Heart left ventricle (tissue), 16 donors: ENCODE measurements around the gene ZBTB12. TPM values are rescaled to one million over a fixed set of nuclear protein-coding genes. Genes with fewer than 3 reads are reported as not detected.
A peak's percentile ranks its signal among the peaks of the same experiment; 100 is the strongest.

Source experiments
- ATAC-seq, 4 donors: fragments of 200-7000 bp; cut with Tn5 transposase; one replicate each; pipeline ENCODE4 v1.9.1; 2020 to 2022; ENCODE audit warnings: moderate library complexity in 4 of 4, mild to moderate bottlenecking in 3 of 4, moderate number of reproducible peaks in 1 of 4
- DNase-seq, 5 donors: peaks; one replicate each; pipeline ENCODE4 v3.0.0-alpha.2; 2020
- H3K27ac ChIP-seq, 12 donors: fragments of 200-600 bp; sonication (generic) in 4 of 12; one replicate each; pipeline versions ENCODE4 v1.5.0 to v1.8.0; 2016 to 2022; ENCODE audit warnings: mild to moderate bottlenecking in 2 of 12
- H3K27me3 ChIP-seq, 9 donors: fragments of 200-600 bp; sonication (generic) in 2 of 9; one replicate each; pipeline versions ENCODE4 v1.5.1 to v1.8.0; 2016 to 2022; ENCODE audit warnings: mild to moderate bottlenecking in 3 of 9
- H3K36me3 ChIP-seq, 9 donors: fragments of 200-600 bp; sonication (generic) in 2 of 9; one replicate each; pipeline versions ENCODE4 v1.5.0 to v1.8.0; 2018 to 2022; ENCODE audit warnings: mild to moderate bottlenecking in 2 of 9
- H3K4me1 ChIP-seq, 12 donors: fragments of 200-600 bp; sonication (generic) in 4 of 12; one replicate each; pipeline versions ENCODE4 v1.5.0 to v1.8.0; 2016 to 2022; ENCODE audit warnings: mild to moderate bottlenecking in 3 of 12
- H3K4me3 ChIP-seq, 12 donors: fragments of 200-600 bp; sonication (generic) in 4 of 12; one replicate each; pipeline versions ENCODE4 v1.5.0 to v1.8.0; 2017 to 2022; ENCODE audit warnings: mild to moderate bottlenecking in 9 of 12, moderate library complexity in 4 of 12
- H3K9me3 ChIP-seq, 12 donors: fragments of 200-600 bp; sonication (generic) in 4 of 12; one replicate each; pipeline versions ENCODE4 v1.5.0 to v1.8.0; 2016 to 2022; ENCODE audit warnings: mild to moderate bottlenecking in 1 of 12
- POLR2A ChIP-seq, 2 donors: fragments of 450-650 bp; IDR thresholded peaks; one replicate each; pipeline ENCODE4 v1.6.1; 2017; ENCODE audit warnings: antibody characterized with exemption in 2 of 2, mild to moderate bottlenecking in 2 of 2, moderate library complexity in 2 of 2
- WGBS, 4 donors: extraction: QIAGEN DNeasy Blood & Tissue Kit in 2 of 4; methylation state at CpG; one replicate each; pipeline versions ENCODE4 v1.1.5 to v1.1.7; 2013 to 2018; 5-methylcytosine and 5-hydroxymethylcytosine counted together
- intact Hi-C, 10 donors: fragments of 100-400 bp; cut with DNase I; formaldehyde crosslinking; loops; one replicate each; pipeline versions ENCODE4 v1.11.1 to v1.14.2; 2022
- polyA plus RNA-seq, 2 donors: library from polyadenylated mRNA; stranded (reverse); fragments of 200-250 nt; gene quantifications; one replicate each; pipeline ENCODE4 v1.2.3, GENCODE V29; 2013
- total RNA-seq, 9 donors: library from RNA; depleted of rRNA in 2 of 9; stranded (reverse); fragments of >200 nt in 2 of 9; fragmentation: NEBNext Ultra II Directional in 3 of 9; extraction: Animal tissue kit (Norgen Biotek cat#: 25700) in 3 of 9; gene quantifications; one replicate each; pipeline versions ENCODE4 v1.1.0 to v1.2.4, GENCODE V29; 2016 to 2023
- TF ChIP-seq, protein P1 (sequence below), 12 donors: fragments of 200-600 bp; sonication (generic) in 4 of 12; IDR thresholded peaks; one replicate each; pipeline versions ENCODE4 v1.5.0 to v1.8.0; 2018 to 2022; ENCODE audit warnings: antibody characterized with exemption in 12 of 12, mild to moderate bottlenecking in 5 of 12
- donor health status: ischemic (EF 13 %, LVEDD 7.1; RV severe dilation, severe dysfunction).
- donor health status: healthy with polysubstance abuse.
- donor health status: DM: no; HTN: yes; CAD: no.
- donor health status: DM: no; HTN: no; CAD: no.
- donor health status: ischemic (EF 25% LVEDD 6.9; RV normal size, moderate dysfunction).
- donor health status: ischemic (EF 25% LVEDD 5.7; RV mildly dilated, moderate dysfunction).
- donor health status: healthy.
- donor health status: DM: yes; HTN: yes; CAD: no.
- donor health status: ischemic (EF 35%, LVEDD 5.7; RV mildly dilated, moderate dysfunction).
- donor health status: nonischemic (EF 11% LVEDD 7.7; RV severe dilation, severe dysfunction).
- donor health status: DM: yes; HTN: yes; CAD: no.
- donor health status: PGD.
- donor health status: ischemic (EF 29% LVEDD 5.4; RV normal size, mild dysfunction).
- donor health status: nonischemic (EF 23%, LVEDD 6.1; RV moderate dilation, normal function).

Gene ZBTB12
- total and polyA plus RNA-seq, 11 donors = 0.99 to 4.3 (median 2.3) TPM

DNA sequence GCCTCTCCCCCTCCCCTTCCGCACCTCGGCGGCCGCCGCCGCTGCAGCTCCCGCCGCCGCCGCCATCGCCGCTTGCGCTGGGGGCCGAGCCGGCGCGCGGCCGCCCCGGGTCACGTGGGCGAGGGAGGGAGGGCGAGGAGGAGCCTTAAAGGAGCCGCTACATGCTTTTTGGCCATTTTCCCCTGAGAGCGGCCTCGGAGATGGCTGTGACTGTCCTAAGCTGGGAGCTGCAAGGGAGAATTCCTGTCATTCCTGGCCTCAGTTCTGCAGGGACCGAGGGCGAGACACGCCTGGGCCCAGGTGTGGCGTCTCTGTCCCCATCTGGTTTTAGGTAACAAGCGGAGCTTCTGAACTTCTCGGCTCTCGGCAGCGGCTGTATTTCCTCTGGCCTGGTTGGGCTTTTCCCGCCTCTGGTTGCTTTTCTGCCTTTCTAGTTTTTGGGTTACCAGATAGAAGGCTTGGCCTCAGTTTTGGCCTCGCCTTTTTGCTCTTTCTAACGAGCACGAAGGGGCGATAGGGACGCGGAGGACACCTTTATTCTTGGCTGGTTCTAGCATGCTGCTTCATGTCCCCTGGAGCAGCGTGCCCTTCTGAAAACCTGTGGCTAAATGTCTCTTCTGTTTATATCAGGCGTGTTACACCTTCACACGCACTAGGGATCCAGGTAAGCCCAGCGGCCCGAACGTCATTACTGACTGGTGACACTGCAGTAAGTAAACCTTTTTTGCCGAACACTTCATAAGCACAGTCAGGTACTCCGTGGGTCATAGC, 4.1 kb downstream of the ZBTB12 start, which contains the start of gene EHMT2:
EHMT2 (minus strand) TSS at position 87 of the 771 bp plus-strand sequence; CDS start at position 66, 21 bp downstream.
- 0 to 1% (median 0%) methylated on average over 22 to 49 of the region's 49 CpGs for WGBS, 4 donors
- Histone ChIP-seq H3K27ac (peak within 1 kb of the TSS; percentile 28 to 89 (median 82)), H3K4me1 (peaks cover 0 to 40% (median 21%) of the 10 kb centered on the region in 12 donors), H3K4me3 (peak within 1 kb of the TSS; percentile 70 to 99 (median 82)), H3K36me3 (peaks cover 0 to 33% (median 28%) of the 10 kb centered on the region in 9 donors), H3K9me3 (no peaks in the 10 kb centered on the region), H3K27me3 (no peaks in the 10 kb centered on the region)
- TF ChIP-seq, protein P1, sequence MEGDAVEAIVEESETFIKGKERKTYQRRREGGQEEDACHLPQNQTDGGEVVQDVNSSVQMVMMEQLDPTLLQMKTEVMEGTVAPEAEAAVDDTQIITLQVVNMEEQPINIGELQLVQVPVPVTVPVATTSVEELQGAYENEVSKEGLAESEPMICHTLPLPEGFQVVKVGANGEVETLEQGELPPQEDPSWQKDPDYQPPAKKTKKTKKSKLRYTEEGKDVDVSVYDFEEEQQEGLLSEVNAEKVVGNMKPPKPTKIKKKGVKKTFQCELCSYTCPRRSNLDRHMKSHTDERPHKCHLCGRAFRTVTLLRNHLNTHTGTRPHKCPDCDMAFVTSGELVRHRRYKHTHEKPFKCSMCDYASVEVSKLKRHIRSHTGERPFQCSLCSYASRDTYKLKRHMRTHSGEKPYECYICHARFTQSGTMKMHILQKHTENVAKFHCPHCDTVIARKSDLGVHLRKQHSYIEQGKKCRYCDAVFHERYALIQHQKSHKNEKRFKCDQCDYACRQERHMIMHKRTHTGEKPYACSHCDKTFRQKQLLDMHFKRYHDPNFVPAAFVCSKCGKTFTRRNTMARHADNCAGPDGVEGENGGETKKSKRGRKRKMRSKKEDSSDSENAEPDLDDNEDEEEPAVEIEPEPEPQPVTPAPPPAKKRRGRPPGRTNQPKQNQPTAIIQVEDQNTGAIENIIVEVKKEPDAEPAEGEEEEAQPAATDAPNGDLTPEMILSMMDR (IDR thresholded peaks at IDR 0.05) = peak in 1 of 12 donors; percentile 27
- TF ChIP-seq POLR2A (IDR thresholded peaks at IDR 0.05) = peak in 1 of 2 donors; percentile 67
- ATAC-seq = peak; percentile 69 to 83 (median 70)
- intact Hi-C loops = loop anchor here in 4 of 10 donors (5.0 kb wide), 3 partner anchors 55 to 60 kb away; partner anchors contain the start of genes NELFE (in 2 of the 4) and SKIC2 (in 2 of the 4)
- DNase-seq = peak; percentile 83 to 90 (median 88)

DNA sequence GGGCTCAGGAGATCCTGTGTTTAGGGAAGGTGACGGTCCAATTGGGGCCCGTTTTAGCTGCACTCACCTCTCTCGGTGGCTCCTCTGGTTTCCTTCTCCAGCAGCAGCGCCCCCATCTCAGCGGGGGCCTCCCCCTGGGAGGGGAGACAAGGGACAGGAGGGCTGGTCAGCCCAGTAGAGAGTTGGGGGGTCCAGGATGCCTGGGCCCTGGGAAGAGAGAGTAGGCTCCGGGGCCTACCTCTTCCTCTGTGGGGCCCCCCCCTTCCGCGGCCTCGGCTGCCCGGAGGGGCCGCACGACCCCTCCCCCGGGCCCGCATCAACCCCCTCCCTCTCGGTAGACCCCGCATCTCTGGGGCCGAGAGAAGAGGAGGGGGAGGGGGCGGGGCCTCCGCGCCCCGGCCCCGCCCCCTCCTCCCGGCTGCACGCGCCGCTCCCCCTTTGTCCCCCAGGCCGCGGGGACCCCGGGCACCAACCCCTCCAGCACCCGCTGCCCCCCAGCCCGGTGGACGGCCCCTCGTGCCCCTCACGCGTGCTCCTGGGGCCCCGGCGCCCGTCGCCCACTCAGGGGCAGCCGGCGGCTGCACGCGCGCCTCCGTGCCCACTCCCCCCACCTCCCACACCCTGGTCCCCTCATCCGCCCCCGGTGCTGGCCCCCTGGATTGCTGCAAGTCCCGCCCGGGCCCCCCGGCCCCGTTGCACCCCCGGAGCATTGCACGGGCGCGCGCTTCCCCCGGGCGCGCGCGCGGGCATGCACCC, 4.9 kb downstream of the ZBTB12 start:
- no peak for ATAC-seq
- Histone ChIP-seq H3K4me3 (peak overlapping the region; percentile 70 to 99 (median 82)), H3K27me3 (no peaks in the 10 kb centered on the region), H3K36me3 (peaks cover 0 to 40% (median 36%) of the 10 kb centered on the region in 9 donors), H3K4me1 (peaks cover 0 to 35% (median 17%) of the 10 kb centered on the region in 12 donors), H3K9me3 (no peaks in the 10 kb centered on the region), H3K27ac (peak overlapping the region in 11 of 12 donors; percentile 48 to 89 (median 82))
- WGBS, 4 donors = 2 to 7% (median 4%) methylated on average over 9 to 62 of the region's 62 CpGs
- intact Hi-C loops = loop anchor here in 4 of 10 donors (5.0 kb wide), 3 partner anchors 55 to 60 kb away; partner anchors contain the start of genes NELFE (in 2 of the 4) and SKIC2 (in 2 of the 4)
- TF ChIP-seq, protein P1 (IDR thresholded peaks at IDR 0.05) = no peak
- TF ChIP-seq POLR2A (IDR thresholded peaks at IDR 0.05) = no peak
- DNase-seq = no peak

DNA sequence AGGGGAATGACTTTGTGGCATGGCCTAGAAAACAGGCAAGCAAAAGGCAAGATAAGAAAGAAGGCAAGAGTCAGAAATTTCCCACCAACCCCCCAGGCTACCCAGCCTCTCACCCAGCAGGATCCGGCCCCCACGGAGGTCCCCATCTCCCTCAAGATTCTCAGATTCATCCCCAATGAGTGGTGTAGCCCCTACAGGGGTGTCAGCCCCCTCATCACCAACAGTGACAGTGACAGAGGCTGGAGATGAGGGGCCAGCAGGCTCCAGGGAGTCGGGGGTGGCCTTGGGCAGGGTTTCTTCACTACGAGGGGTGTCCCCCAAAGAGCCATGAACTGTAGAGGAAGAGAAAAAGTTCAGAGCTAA, 5.4 kb downstream of the ZBTB12 start:
- ATAC-seq = no peak
- intact Hi-C loops = loop anchor here in 4 of 10 donors (5.0 kb wide), 3 partner anchors 56 to 61 kb away; partner anchors contain the start of genes NELFE (in 2 of the 4) and SKIC2 (in 2 of the 4)
- peak overlapping the region in 10 of 12 donors; percentile 70 to 99 (median 78) for H3K4me3 ChIP-seq
- TF ChIP-seq, protein P1 (IDR thresholded peaks at IDR 0.05) = no peak
- TF ChIP-seq POLR2A (IDR thresholded peaks at IDR 0.05) = no peak
- peaks cover 0 to 35% (median 17%) of the 10 kb centered on the region in 12 donors for H3K4me1 ChIP-seq
- no peaks in the 10 kb centered on the region for H3K9me3 ChIP-seq
- peak overlapping the region in 10 of 12 donors; percentile 48 to 89 (median 80) for H3K27ac ChIP-seq
- H3K27me3 ChIP-seq = no peaks in the 10 kb centered on the region
- peaks cover 0 to 46% (median 41%) of the 10 kb centered on the region in 9 donors for H3K36me3 ChIP-seq
- WGBS, 4 donors = 46 to 57% (median 50%) methylated on average over 4 of the region's 4 CpGs
- DNase-seq = no peak
